H1 (cell line): ENCODE data around the gene GALNT2. TPM values are rescaled to one million over a fixed set of nuclear protein-coding genes. Genes with fewer than 3 reads are reported as not detected.

Source experiments
- CTCF ChIA-PET: fragments of 300-600 bp; sonication (Branson Sonifier 250); formaldehyde crosslinking; loops from one replicate; lab custom pipeline; 2021; ENCODE audit not compliant: partially characterized antibody; lab: Charles Lee
- POLR2A ChIA-PET: fragments of 300-600 bp; sonication (Branson Sonifier 250); formaldehyde crosslinking; loops from one replicate; lab custom pipeline; 2021; ENCODE audit warnings: inconsistent platforms; ENCODE audit not compliant: partially characterized antibody; lab: Charles Lee
- DNase-seq, 2 experiments: peaks; one replicate each; pipeline versions ENCODE4 v3.0.0 to v3.0.0-alpha.2; 2010 to 2022; ENCODE audit warnings: low spot score in 2 of 2, low read depth in 1 of 2, mixed read lengths in 1 of 2
- FAIRE-seq: peaks from 2 replicates; lab custom pipeline; 2011; peaks lifted over from hg19 to GRCh38; lab: Jason Lieb, UNC
- H2AFZ ChIP-seq: 2 replicates; pipeline ENCODE4 v1.8.1; 2012; ENCODE audit warnings: low read length, inconsistent platforms
- H2AK5ac ChIP-seq: 2 replicates; pipeline ENCODE4 v1.6.1; 2013; ENCODE audit warnings: low read depth, low read length
- H2BK120ac ChIP-seq: replicated peaks from 2 replicates; pipeline ENCODE3; 2013; ENCODE audit warnings: low read depth, low read length, inconsistent platforms
- H2BK12ac ChIP-seq: 2 replicates; pipeline ENCODE4 v1.6.1; 2013; ENCODE audit warnings: low read depth, low read length
- H2BK15ac ChIP-seq: 2 replicates; pipeline ENCODE4 v1.6.1; 2013; ENCODE audit warnings: low read length
- H2BK20ac ChIP-seq: 2 replicates; pipeline ENCODE4 v1.6.1; 2013; ENCODE audit warnings: low read length
- H2BK5ac ChIP-seq: 2 replicates; pipeline ENCODE4 v1.6.1; 2013; ENCODE audit warnings: low read depth, low read length
- H3K14ac ChIP-seq: 2 replicates; pipeline ENCODE4 v1.6.1; 2013; ENCODE audit warnings: inconsistent platforms; ENCODE audit not compliant: insufficient read length
- H3K18ac ChIP-seq: 2 replicates; pipeline ENCODE4 v1.6.1; 2013; ENCODE audit warnings: low read length; ENCODE audit errors: extremely low read depth
- H3K23ac ChIP-seq: 2 replicates; pipeline ENCODE4 v1.6.1; 2013; ENCODE audit warnings: inconsistent platforms; ENCODE audit not compliant: insufficient read length
- H3K23me2 ChIP-seq: 2 replicates; pipeline ENCODE4 v1.6.1; 2013; ENCODE audit warnings: low read depth, low read length
- H3K27ac ChIP-seq: 2 replicates; pipeline ENCODE4 v1.6.1; 2011; ENCODE audit warnings: low read depth, low read length, inconsistent platforms
- H3K27me3 ChIP-seq, 4 experiments: replicated peaks in 1 of 4; 1 replicate in 1 of 4; 2 replicates in 3 of 4; pipeline versions ENCODE4 v1.6.1 to v1.8.1; 2011 to 2013; ENCODE audit warnings: low read length in 3 of 4, mild to moderate bottlenecking in 3 of 4, inconsistent platforms in 2 of 4, mixed read lengths in 2 of 4, moderate library complexity in 1 of 4; ENCODE audit not compliant: control insufficient read depth in 3 of 4, insufficient read depth in 3 of 4; ENCODE audit errors: extremely low read depth in 1 of 4
- H3K36me3 ChIP-seq, 4 experiments: 2 replicates each; pipeline versions ENCODE4 v1.6.1 to v1.8.1; 2011 to 2013; ENCODE audit warnings: mild to moderate bottlenecking in 4 of 4, low read length in 3 of 4, moderate library complexity in 2 of 4, control low read depth in 1 of 4, inconsistent platforms in 1 of 4; ENCODE audit not compliant: insufficient read depth in 4 of 4, control insufficient read depth in 2 of 4
- H3K4ac ChIP-seq: replicated peaks from 2 replicates; pipeline ENCODE3; 2013; ENCODE audit warnings: low read length, low read depth, mixed read lengths, inconsistent platforms; ENCODE audit not compliant: insufficient read length
- H3K4me1 ChIP-seq, 4 experiments: replicated peaks in 1 of 4; 1 replicate in 1 of 4; 2 replicates in 3 of 4; pipeline versions ENCODE4 v1.6.1 to v1.8.1; 2011 to 2013; ENCODE audit warnings: low read length in 3 of 4, inconsistent platforms in 2 of 4, mixed read lengths in 1 of 4; ENCODE audit not compliant: insufficient read depth in 4 of 4, control insufficient read depth in 3 of 4
- H3K4me2 ChIP-seq, 2 experiments: 2 replicates each; pipeline versions ENCODE4 v1.6.1 to v1.8.1; 2011 to 2013; ENCODE audit warnings: low read depth in 2 of 2, low read length in 2 of 2, control low read depth in 1 of 2, inconsistent platforms in 1 of 2, mild to moderate bottlenecking in 1 of 2; ENCODE audit not compliant: insufficient read depth in 1 of 2
- H3K4me3 ChIP-seq, 4 experiments: fragments of 200-600, 300-600 bp in 1 of 4; sonication (generic), shearing (Covaris generic), sonication (Bioruptor Twin) in 1 of 4; 2 replicates each; pipeline versions ENCODE4 v1.5.1 to v1.8.1; 2011 to 2016; ENCODE audit warnings: low read length in 4 of 4, low read depth in 3 of 4, control low read depth in 2 of 4, inconsistent platforms in 2 of 4, mild to moderate bottlenecking in 2 of 4, mixed read lengths in 1 of 4, moderate library complexity in 1 of 4; ENCODE audit not compliant: insufficient read depth in 2 of 4; ENCODE audit errors: extremely low read depth in 1 of 4
- H3K56ac ChIP-seq: replicated peaks from 2 replicates; pipeline ENCODE3; 2013; ENCODE audit warnings: low read depth, mild to moderate bottlenecking, mixed read lengths, low read length, inconsistent platforms; ENCODE audit not compliant: insufficient read length
- H3K79me1 ChIP-seq: 2 replicates; pipeline ENCODE4 v1.6.1; 2013; ENCODE audit warnings: low read depth, low read length, control low read depth
- H3K79me2 ChIP-seq, 2 experiments: 2 replicates each; pipeline versions ENCODE4 v1.6.1 to v1.8.1; 2012 to 2013; ENCODE audit warnings: low read length in 2 of 2, mild to moderate bottlenecking in 2 of 2, inconsistent platforms in 1 of 2; ENCODE audit not compliant: insufficient read depth in 2 of 2, control insufficient read depth in 1 of 2
- H3K9ac ChIP-seq, 4 experiments: replicated peaks in 1 of 4; 1 replicate in 1 of 4; 2 replicates in 3 of 4; pipeline versions ENCODE4 v1.6.1 to v1.8.1; 2011 to 2013; ENCODE audit warnings: low read depth in 3 of 4, low read length in 3 of 4, control low read depth in 2 of 4, mild to moderate bottlenecking in 2 of 4, moderate library complexity in 2 of 4, inconsistent platforms in 1 of 4; ENCODE audit errors: extremely low read depth in 1 of 4
- H3K9me3 ChIP-seq, 2 experiments: 2 replicates each; pipeline versions ENCODE4 v1.6.1 to v1.8.1; 2012 to 2013; ENCODE audit warnings: mild to moderate bottlenecking in 2 of 2, moderate library complexity in 2 of 2, control low read depth in 1 of 2, inconsistent platforms in 1 of 2, low read depth in 1 of 2, low read length in 1 of 2, mixed read lengths in 1 of 2; ENCODE audit not compliant: insufficient read depth in 2 of 2
- H4K20me1 ChIP-seq, 2 experiments: replicated peaks in 1 of 2; 2 replicates each; pipeline versions ENCODE3 to v1.8.1; 2011 to 2013; ENCODE audit warnings: inconsistent platforms in 2 of 2, low read length in 2 of 2, mild to moderate bottlenecking in 1 of 2; ENCODE audit not compliant: insufficient read depth in 2 of 2, control insufficient read depth in 1 of 2
- H4K5ac ChIP-seq: 2 replicates; pipeline ENCODE4 v1.6.1; 2013; ENCODE audit warnings: low read length, low read depth, mixed read lengths, inconsistent platforms; ENCODE audit not compliant: insufficient read length
- H4K8ac ChIP-seq: 2 replicates; pipeline ENCODE4 v1.8.0; 2013; ENCODE audit warnings: mild to moderate bottlenecking, moderate library complexity, low read length, inconsistent platforms; ENCODE audit not compliant: insufficient read depth; ENCODE audit errors: extremely low read depth
- H4K91ac ChIP-seq: replicated peaks from 2 replicates; pipeline ENCODE3; 2013; ENCODE audit warnings: low read length, mixed read lengths, inconsistent platforms; ENCODE audit not compliant: insufficient read length
- BCL11A ChIP-seq, 2 experiments: IDR thresholded peaks; one replicate each; pipeline ENCODE4 v1.6.1; 2011; ENCODE audit warnings: low read depth in 2 of 2, low read length in 2 of 2, mild to moderate bottlenecking in 2 of 2
- POU5F1 ChIP-seq: IDR thresholded peaks from 2 replicates; pipeline ENCODE4 v1.6.1; 2011; ENCODE audit warnings: low read depth, mild to moderate bottlenecking, low read length, moderate library complexity
- WGBS, 2 experiments: shearing (Covaris generic) in 1 of 2; methylation state at CpG; one replicate each; pipeline versions ENCODE4 v1.1.6 to v1.1.7; 2013 to 2015; ENCODE audit warnings: low lambda C conversion rate in 2 of 2, mixed read lengths in 2 of 2, inconsistent platforms in 1 of 2, low coverage in 1 of 2, missing lambda C conversion rate in 1 of 2; ENCODE audit not compliant: insufficient replicate concordance in 2 of 2, insufficient coverage in 1 of 2, insufficient read length in 1 of 2; ENCODE audit errors: extremely low coverage in 1 of 2, missing lambda C conversion rate in 1 of 2; 5-methylcytosine and 5-hydroxymethylcytosine counted together
- polyA plus RNA-seq, 7 experiments: library from polyadenylated mRNA; depleted of rRNA in 3 of 7; stranded (reverse) in 5 of 7; unstranded in 2 of 7; fragments of >200 nt in 5 of 7; fragments of 200-250 nt in 2 of 7; gene quantifications; 1 replicate in 5 of 7; 2 replicates in 1 of 7; 4 replicates in 1 of 7; pipeline versions ENCODE4 v1.2.1 to v1.2.3, GENCODE V29; 2011 to 2013; ENCODE audit warnings: missing spikeins in 2 of 7, mixed read lengths in 2 of 7
- total RNA-seq: library from RNA; stranded (reverse); fragmentation: NEBNext Ultra II Directional; extraction: Animal tissue kit (Norgen Biotek cat#: 25700); gene quantifications from 2 replicates; pipeline ENCODE4 v1.2.1, GENCODE V29; 2021

Gene GALNT2
- total and polyA plus RNA-seq, 2 of the 8 experiments (the other 6 are each of a cell fraction or from before 2014, with no cell fraction given): 34.5 to 75.3 TPM

GRCh38 chr1:230157420-230158390, 90.7 kb downstream of the GALNT2 start:
- Histone ChIP-seq H3K4me3 (no peak overlapping the region), H2BK20ac (no peak overlapping the region), H2AK5ac (no peak overlapping the region), H2BK12ac (no peak overlapping the region), H4K20me1 (peaks cover 0 to 4% of the 10 kb centered on the region in 2 experiments), H3K36me3 (no peaks in the 10 kb centered on the region)
- FAIRE-seq: no peak
- CTCF ChIA-PET: interaction anchor here (0.7 to 2.8 kb wide), 5 partner anchors 9 to 38 kb away, joined by 3 to 19 read pairs (median 3); no protein-coding TSS in a partner anchor
- TF ChIP-seq POU5F1 (no peak), BCL11A (IDR thresholded peaks at IDR 0.05; ENCODE audit: low read depth in 2 of 2, low read length in 2 of 2) (no peak)
- TF ChIP-seq, all 59 proteins: peak for 0
- Histone ChIP-seq H4K5ac (no peak overlapping the region), H3K4me1 (peaks cover 0 to 2% (median 1%) of the 10 kb centered on the region in 4 experiments; a peak in 1 of 7 replicates), H3K27ac (no peak overlapping the region), H3K9me3 (no peaks in the 10 kb centered on the region), H3K14ac (no peak overlapping the region), H4K8ac (no peak overlapping the region), H3K18ac (no peak overlapping the region), H3K4ac (no peak overlapping the region), H3K79me2 (peaks cover 1 to 68% of the 10 kb centered on the region in 2 experiments; a peak in 2 of 4 replicates), H3K79me1 (peaks cover 11% of the 10 kb centered on the region; the same call in 1 of the 2 replicates), H3K23ac (no peak overlapping the region), H4K91ac (no peak overlapping the region), H2BK5ac (no peak overlapping the region), H2BK120ac (no peak overlapping the region), H3K27me3 (no peaks in the 10 kb centered on the region), H3K4me2 (no peak overlapping the region), H3K23me2 (no peaks in the 10 kb centered on the region; the same call in 1 of the 2 replicates), H3K9ac (no peak overlapping the region; a peak in 1 of 7 replicates), H2AFZ (no peak overlapping the region), H2BK15ac (no peak overlapping the region), H3K56ac (no peak overlapping the region)
- POLR2A ChIA-PET: no interaction called here
- WGBS, 2 experiments: 87% methylated on average over 12 of the region's 12 CpGs; no CpG with 5 or more reads in 1 of the 2 experiments
- DNase-seq: no peak
